H1 (cell line): ENCODE data around the gene TMEM236. TPM values are rescaled to one million over a fixed set of nuclear protein-coding genes. Genes with fewer than 3 reads are reported as not detected.

ENCODE experiments used
- CTCF ChIA-PET: fragments of 300-600 bp; sonication (Branson Sonifier 250); formaldehyde crosslinking; loops from one replicate; lab custom pipeline; 2021; ENCODE audit not compliant: partially characterized antibody; lab: Charles Lee
- POLR2A ChIA-PET: fragments of 300-600 bp; sonication (Branson Sonifier 250); formaldehyde crosslinking; loops from one replicate; lab custom pipeline; 2021; ENCODE audit warnings: inconsistent platforms; ENCODE audit not compliant: partially characterized antibody; lab: Charles Lee
- DNase-seq, 2 experiments: peaks; one replicate each; pipeline versions ENCODE4 v3.0.0 to v3.0.0-alpha.2; 2010 to 2022; ENCODE audit warnings: low spot score in 2 of 2, low read depth in 1 of 2, mixed read lengths in 1 of 2
- FAIRE-seq: peaks from 2 replicates; lab custom pipeline; 2011; peaks lifted over from hg19 to GRCh38; lab: Jason Lieb, UNC
- H2AFZ ChIP-seq: 2 replicates; pipeline ENCODE4 v1.8.1; 2012; ENCODE audit warnings: low read length, inconsistent platforms
- H2AK5ac ChIP-seq: 2 replicates; pipeline ENCODE4 v1.6.1; 2013; ENCODE audit warnings: low read depth, low read length
- H2BK120ac ChIP-seq: replicated peaks from 2 replicates; pipeline ENCODE3; 2013; ENCODE audit warnings: low read depth, low read length, inconsistent platforms
- H2BK12ac ChIP-seq: 2 replicates; pipeline ENCODE4 v1.6.1; 2013; ENCODE audit warnings: low read depth, low read length
- H2BK15ac ChIP-seq: 2 replicates; pipeline ENCODE4 v1.6.1; 2013; ENCODE audit warnings: low read length
- H2BK20ac ChIP-seq: 2 replicates; pipeline ENCODE4 v1.6.1; 2013; ENCODE audit warnings: low read length
- H2BK5ac ChIP-seq: 2 replicates; pipeline ENCODE4 v1.6.1; 2013; ENCODE audit warnings: low read depth, low read length
- H3K14ac ChIP-seq: 2 replicates; pipeline ENCODE4 v1.6.1; 2013; ENCODE audit warnings: inconsistent platforms; ENCODE audit not compliant: insufficient read length
- H3K18ac ChIP-seq: 2 replicates; pipeline ENCODE4 v1.6.1; 2013; ENCODE audit warnings: low read length; ENCODE audit errors: extremely low read depth
- H3K23ac ChIP-seq: 2 replicates; pipeline ENCODE4 v1.6.1; 2013; ENCODE audit warnings: inconsistent platforms; ENCODE audit not compliant: insufficient read length
- H3K23me2 ChIP-seq: 2 replicates; pipeline ENCODE4 v1.6.1; 2013; ENCODE audit warnings: low read depth, low read length
- H3K27ac ChIP-seq: 2 replicates; pipeline ENCODE4 v1.6.1; 2011; ENCODE audit warnings: low read depth, low read length, inconsistent platforms
- H3K27me3 ChIP-seq, 4 experiments: replicated peaks in 1 of 4; 1 replicate in 1 of 4; 2 replicates in 3 of 4; pipeline versions ENCODE4 v1.6.1 to v1.8.1; 2011 to 2013; ENCODE audit warnings: low read length in 3 of 4, mild to moderate bottlenecking in 3 of 4, inconsistent platforms in 2 of 4, mixed read lengths in 2 of 4, moderate library complexity in 1 of 4; ENCODE audit not compliant: control insufficient read depth in 3 of 4, insufficient read depth in 3 of 4; ENCODE audit errors: extremely low read depth in 1 of 4
- H3K36me3 ChIP-seq, 4 experiments: 2 replicates each; pipeline versions ENCODE4 v1.6.1 to v1.8.1; 2011 to 2013; ENCODE audit warnings: mild to moderate bottlenecking in 4 of 4, low read length in 3 of 4, moderate library complexity in 2 of 4, control low read depth in 1 of 4, inconsistent platforms in 1 of 4; ENCODE audit not compliant: insufficient read depth in 4 of 4, control insufficient read depth in 2 of 4
- H3K4ac ChIP-seq: replicated peaks from 2 replicates; pipeline ENCODE3; 2013; ENCODE audit warnings: low read length, low read depth, mixed read lengths, inconsistent platforms; ENCODE audit not compliant: insufficient read length
- H3K4me1 ChIP-seq, 4 experiments: replicated peaks in 1 of 4; 1 replicate in 1 of 4; 2 replicates in 3 of 4; pipeline versions ENCODE4 v1.6.1 to v1.8.1; 2011 to 2013; ENCODE audit warnings: low read length in 3 of 4, inconsistent platforms in 2 of 4, mixed read lengths in 1 of 4; ENCODE audit not compliant: insufficient read depth in 4 of 4, control insufficient read depth in 3 of 4
- H3K4me2 ChIP-seq, 2 experiments: 2 replicates each; pipeline versions ENCODE4 v1.6.1 to v1.8.1; 2011 to 2013; ENCODE audit warnings: low read depth in 2 of 2, low read length in 2 of 2, control low read depth in 1 of 2, inconsistent platforms in 1 of 2, mild to moderate bottlenecking in 1 of 2; ENCODE audit not compliant: insufficient read depth in 1 of 2
- H3K4me3 ChIP-seq, 4 experiments: fragments of 200-600, 300-600 bp in 1 of 4; sonication (generic), shearing (Covaris generic), sonication (Bioruptor Twin) in 1 of 4; 2 replicates each; pipeline versions ENCODE4 v1.5.1 to v1.8.1; 2011 to 2016; ENCODE audit warnings: low read length in 4 of 4, low read depth in 3 of 4, control low read depth in 2 of 4, inconsistent platforms in 2 of 4, mild to moderate bottlenecking in 2 of 4, mixed read lengths in 1 of 4, moderate library complexity in 1 of 4; ENCODE audit not compliant: insufficient read depth in 2 of 4; ENCODE audit errors: extremely low read depth in 1 of 4
- H3K56ac ChIP-seq: replicated peaks from 2 replicates; pipeline ENCODE3; 2013; ENCODE audit warnings: low read depth, mild to moderate bottlenecking, mixed read lengths, low read length, inconsistent platforms; ENCODE audit not compliant: insufficient read length
- H3K79me1 ChIP-seq: 2 replicates; pipeline ENCODE4 v1.6.1; 2013; ENCODE audit warnings: low read depth, low read length, control low read depth
- H3K79me2 ChIP-seq, 2 experiments: 2 replicates each; pipeline versions ENCODE4 v1.6.1 to v1.8.1; 2012 to 2013; ENCODE audit warnings: low read length in 2 of 2, mild to moderate bottlenecking in 2 of 2, inconsistent platforms in 1 of 2; ENCODE audit not compliant: insufficient read depth in 2 of 2, control insufficient read depth in 1 of 2
- H3K9ac ChIP-seq, 4 experiments: replicated peaks in 1 of 4; 1 replicate in 1 of 4; 2 replicates in 3 of 4; pipeline versions ENCODE4 v1.6.1 to v1.8.1; 2011 to 2013; ENCODE audit warnings: low read depth in 3 of 4, low read length in 3 of 4, control low read depth in 2 of 4, mild to moderate bottlenecking in 2 of 4, moderate library complexity in 2 of 4, inconsistent platforms in 1 of 4; ENCODE audit errors: extremely low read depth in 1 of 4
- H3K9me3 ChIP-seq, 2 experiments: 2 replicates each; pipeline versions ENCODE4 v1.6.1 to v1.8.1; 2012 to 2013; ENCODE audit warnings: mild to moderate bottlenecking in 2 of 2, moderate library complexity in 2 of 2, control low read depth in 1 of 2, inconsistent platforms in 1 of 2, low read depth in 1 of 2, low read length in 1 of 2, mixed read lengths in 1 of 2; ENCODE audit not compliant: insufficient read depth in 2 of 2
- H4K20me1 ChIP-seq, 2 experiments: replicated peaks in 1 of 2; 2 replicates each; pipeline versions ENCODE3 to v1.8.1; 2011 to 2013; ENCODE audit warnings: inconsistent platforms in 2 of 2, low read length in 2 of 2, mild to moderate bottlenecking in 1 of 2; ENCODE audit not compliant: insufficient read depth in 2 of 2, control insufficient read depth in 1 of 2
- H4K5ac ChIP-seq: 2 replicates; pipeline ENCODE4 v1.6.1; 2013; ENCODE audit warnings: low read length, low read depth, mixed read lengths, inconsistent platforms; ENCODE audit not compliant: insufficient read length
- H4K8ac ChIP-seq: 2 replicates; pipeline ENCODE4 v1.8.0; 2013; ENCODE audit warnings: mild to moderate bottlenecking, moderate library complexity, low read length, inconsistent platforms; ENCODE audit not compliant: insufficient read depth; ENCODE audit errors: extremely low read depth
- H4K91ac ChIP-seq: replicated peaks from 2 replicates; pipeline ENCODE3; 2013; ENCODE audit warnings: low read length, mixed read lengths, inconsistent platforms; ENCODE audit not compliant: insufficient read length
- CEBPB ChIP-seq: IDR thresholded peaks from 2 replicates; pipeline ENCODE4 v1.6.1; 2012; ENCODE audit warnings: low read depth, low read length
- CTBP2 ChIP-seq: IDR thresholded peaks from 2 replicates; pipeline ENCODE4 v1.7.0; 2011; ENCODE audit warnings: borderline replicate concordance, mild to moderate bottlenecking, moderate library complexity, mixed read lengths, low read length; ENCODE audit not compliant: insufficient read depth, insufficient read length
- EGR1 ChIP-seq: IDR thresholded peaks from 2 replicates; pipeline ENCODE4 v1.6.1; 2011; ENCODE audit warnings: low read depth, low read length, borderline replicate concordance
- FOSL1 ChIP-seq: IDR thresholded peaks from 2 replicates; pipeline ENCODE4 v1.6.1; 2011; ENCODE audit warnings: mild to moderate bottlenecking, low read depth, low read length, moderate library complexity; ENCODE audit not compliant: insufficient read depth
- HDAC6 ChIP-seq: IDR thresholded peaks from one replicate; pipeline ENCODE4 v1.7.1; 2012; ENCODE audit warnings: low read depth, mild to moderate bottlenecking, inconsistent platforms, low read length, moderate library complexity
- KDM4A ChIP-seq: IDR thresholded peaks from one replicate; pipeline ENCODE4 v1.7.1; 2012; ENCODE audit warnings: low read depth, mild to moderate bottlenecking, moderate library complexity, low read length, inconsistent platforms; ENCODE audit not compliant: severe bottlenecking
- SP1 ChIP-seq: IDR thresholded peaks from 2 replicates; pipeline ENCODE4 v1.6.1; 2011; ENCODE audit warnings: low read depth, low read length
- TBP ChIP-seq: IDR thresholded peaks from 2 replicates; pipeline ENCODE4 v1.6.1; 2011; ENCODE audit warnings: low read depth, low read length, improper control_type of control experiment
- WGBS, 2 experiments: shearing (Covaris generic) in 1 of 2; methylation state at CpG; one replicate each; pipeline versions ENCODE4 v1.1.6 to v1.1.7; 2013 to 2015; ENCODE audit warnings: low lambda C conversion rate in 2 of 2, mixed read lengths in 2 of 2, inconsistent platforms in 1 of 2, low coverage in 1 of 2, missing lambda C conversion rate in 1 of 2; ENCODE audit not compliant: insufficient replicate concordance in 2 of 2, insufficient coverage in 1 of 2, insufficient read length in 1 of 2; ENCODE audit errors: extremely low coverage in 1 of 2, missing lambda C conversion rate in 1 of 2; 5-methylcytosine and 5-hydroxymethylcytosine counted together
- polyA plus RNA-seq, 7 experiments: library from polyadenylated mRNA; depleted of rRNA in 3 of 7; stranded (reverse) in 5 of 7; unstranded in 2 of 7; fragments of >200 nt in 5 of 7; fragments of 200-250 nt in 2 of 7; gene quantifications; 1 replicate in 5 of 7; 2 replicates in 1 of 7; 4 replicates in 1 of 7; pipeline versions ENCODE4 v1.2.1 to v1.2.3, GENCODE V29; 2011 to 2013; ENCODE audit warnings: missing spikeins in 2 of 7, mixed read lengths in 2 of 7
- total RNA-seq: library from RNA; stranded (reverse); fragmentation: NEBNext Ultra II Directional; extraction: Animal tissue kit (Norgen Biotek cat#: 25700); gene quantifications from 2 replicates; pipeline ENCODE4 v1.2.1, GENCODE V29; 2021

The TMEM236 gene
- total and polyA plus RNA-seq, 2 of the 8 experiments (the other 6 are each of a cell fraction or from before 2014, with no cell fraction given) = 0.02 to 0.07 TPM

- H2BK120ac ChIP-seq = no peak overlapping the region
- TF ChIP-seq EGR1 (no peak), CTBP2 (no peak), CEBPB (no peak), KDM4A (no peak), FOSL1 (no peak), SP1 (no peak), TBP (no peak), HDAC6 (no peak)
- TF ChIP-seq, all 59 proteins: peak for 0
- Histone ChIP-seq H4K5ac (no peak overlapping the region), H4K91ac (no peak overlapping the region), H3K4ac (no peak overlapping the region), H3K14ac (no peak overlapping the region), H3K23me2 (no peaks in the 10 kb centered on the region; the same call in 1 of the 2 replicates), H2AFZ (no peak overlapping the region), H2BK12ac (no peak overlapping the region), H3K4me1 (no peaks in the 10 kb centered on the region), H2BK5ac (no peak overlapping the region), H3K79me2 (no peaks in the 10 kb centered on the region), H3K4me2 (no peak overlapping the region), H3K36me3 (no peaks in the 10 kb centered on the region), H2BK20ac (no peak overlapping the region), H3K4me3 (no peak overlapping the region), H4K20me1 (no peaks in the 10 kb centered on the region), H3K18ac (no peak overlapping the region), H3K9me3 (no peaks in the 10 kb centered on the region), H4K8ac (no peak overlapping the region), H3K79me1 (no peaks in the 10 kb centered on the region), H3K56ac (no peak overlapping the region), H3K23ac (no peak overlapping the region), H3K27me3 (peaks cover 0 to 1% (median 0%) of the 10 kb centered on the region in 4 experiments; a peak in 1 of 7 replicates), H2AK5ac (no peak overlapping the region), H2BK15ac (no peak overlapping the region), H3K9ac (no peak overlapping the region), H3K27ac (no peak overlapping the region)
- DNase-seq (no peak), FAIRE-seq (no peak)
- ChIA-PET POLR2A (no interaction called here), CTCF (interaction anchor here (0.6 to 1.1 kb wide), 5 partner anchors 15 to 215 kb away, joined by 3 to 4 read pairs (median 3); no protein-coding TSS in a partner anchor)
- WGBS, 2 experiments = 89% methylated on average over 7 of the region's 7 CpGs; no CpG with 5 or more reads in 1 of the 2 experiments
These were observed 67.8 kb downstream of the TMEM236 start for GRCh38 chr10:17819836-17820235.
